ENCODE measurements around the gene NDUFB11. TPM values are rescaled to one million over a fixed set of nuclear protein-coding genes. Genes with fewer than 3 reads are reported as not detected.

The NDUFB11 gene
- total and polyA plus RNA-seq, 2 donors (not counting 1 experiment from before 2014, with no cell fraction given) = 38.9 to 72.7 TPM

DNA sequence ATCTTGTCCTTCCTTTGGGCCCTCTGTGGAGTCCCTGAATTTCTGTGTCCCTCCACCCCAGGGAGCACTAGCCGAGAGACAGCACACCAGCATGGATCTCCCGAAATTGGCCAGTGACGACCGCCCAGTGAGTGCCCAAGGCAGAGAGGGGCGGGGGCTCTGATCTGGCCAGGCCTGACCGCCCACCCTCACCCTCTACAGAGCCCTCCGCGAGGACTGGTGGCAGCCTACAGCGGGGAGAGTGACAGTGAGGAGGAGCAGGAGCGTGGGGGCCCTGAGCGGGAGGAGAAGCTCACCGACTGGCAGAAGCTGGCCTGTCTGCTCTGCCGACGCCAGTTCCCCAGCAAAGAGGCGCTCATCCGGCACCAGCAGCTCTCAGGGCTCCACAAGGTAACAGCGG is 40.7 kb upstream of the NDUFB11 start:
- H3K4me1 ChIP-seq (ENCODE audit: control insufficient read depth, extremely low read depth, insufficient read depth, low read length) = no peaks in the 10 kb centered on the region
- no peaks in the 10 kb centered on the region for H3K9me3 ChIP-seq (ENCODE audit: control insufficient read depth, insufficient read depth, low read depth, low read length)
- H3K27me3 ChIP-seq (ENCODE audit: control insufficient read depth, insufficient read depth, low read length) = no peaks in the 10 kb centered on the region
- peaks cover 16% of the 10 kb centered on the region for H3K36me3 ChIP-seq (ENCODE audit: control insufficient read depth, insufficient read depth, low read length)
- H3K27ac ChIP-seq (ENCODE audit: insufficient read depth, low read length) = no peak overlapping the region
- no peaks in the 10 kb centered on the region for H4K20me1 ChIP-seq (ENCODE audit: control insufficient read depth, extremely low read depth, insufficient read depth, low read length)
- H3K4me3 ChIP-seq (replicated peaks in 1 of 4; ENCODE audit: control extremely low read depth in 1 of 4, insufficient read depth in 1 of 4, low read depth in 3 of 4, low read length in 4 of 4) = no peak overlapping the region
- DNase-seq (ENCODE audit: low read depth in 2 of 2) = no peak
- no peak for TF ChIP-seq EZH2 (IDR thresholded peaks at IDR 0.05; ENCODE audit: low read length, missing control alignments)
- TF ChIP-seq, protein P1, sequence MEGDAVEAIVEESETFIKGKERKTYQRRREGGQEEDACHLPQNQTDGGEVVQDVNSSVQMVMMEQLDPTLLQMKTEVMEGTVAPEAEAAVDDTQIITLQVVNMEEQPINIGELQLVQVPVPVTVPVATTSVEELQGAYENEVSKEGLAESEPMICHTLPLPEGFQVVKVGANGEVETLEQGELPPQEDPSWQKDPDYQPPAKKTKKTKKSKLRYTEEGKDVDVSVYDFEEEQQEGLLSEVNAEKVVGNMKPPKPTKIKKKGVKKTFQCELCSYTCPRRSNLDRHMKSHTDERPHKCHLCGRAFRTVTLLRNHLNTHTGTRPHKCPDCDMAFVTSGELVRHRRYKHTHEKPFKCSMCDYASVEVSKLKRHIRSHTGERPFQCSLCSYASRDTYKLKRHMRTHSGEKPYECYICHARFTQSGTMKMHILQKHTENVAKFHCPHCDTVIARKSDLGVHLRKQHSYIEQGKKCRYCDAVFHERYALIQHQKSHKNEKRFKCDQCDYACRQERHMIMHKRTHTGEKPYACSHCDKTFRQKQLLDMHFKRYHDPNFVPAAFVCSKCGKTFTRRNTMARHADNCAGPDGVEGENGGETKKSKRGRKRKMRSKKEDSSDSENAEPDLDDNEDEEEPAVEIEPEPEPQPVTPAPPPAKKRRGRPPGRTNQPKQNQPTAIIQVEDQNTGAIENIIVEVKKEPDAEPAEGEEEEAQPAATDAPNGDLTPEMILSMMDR (conservative IDR thresholded peaks at IDR 0.05 in 1 of 2, IDR thresholded peaks at IDR 0.05 in 1 of 2; ENCODE audit: low read depth in 1 of 2, low read length in 2 of 2) = no peak
- no peak overlapping the region for H3K9ac ChIP-seq (ENCODE audit: insufficient read depth, low read length)
- H3K4me2 ChIP-seq (ENCODE audit: extremely low read depth, insufficient read depth, low read length) = no peak overlapping the region
- H2AFZ ChIP-seq (ENCODE audit: low read length) = no peak overlapping the region
- H3K79me2 ChIP-seq (ENCODE audit: control insufficient read depth, insufficient read depth, low read length) = no peaks in the 10 kb centered on the region

DNA sequence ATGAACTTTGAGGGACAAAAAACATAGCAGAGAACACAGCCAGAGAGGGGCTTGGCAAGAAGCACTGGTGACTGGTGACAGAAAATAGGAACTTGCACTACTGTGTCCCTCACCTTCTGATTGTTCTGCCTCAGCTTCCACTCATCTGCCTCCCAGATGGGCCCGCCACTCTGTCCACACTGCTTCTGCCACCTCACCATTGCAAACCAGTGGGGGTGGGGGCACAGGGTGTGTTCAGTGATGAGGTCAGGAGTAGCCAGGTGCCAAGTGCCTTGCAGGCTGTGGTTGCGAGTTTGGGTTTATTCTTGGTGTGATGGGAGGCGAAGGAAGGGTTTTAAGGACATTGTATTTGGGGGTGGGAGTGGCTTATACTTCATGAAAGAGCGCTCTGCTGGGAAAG is 40.0 kb upstream of the NDUFB11 start:
- TF ChIP-seq, protein P1 (conservative IDR thresholded peaks at IDR 0.05 in 1 of 2, IDR thresholded peaks at IDR 0.05 in 1 of 2; ENCODE audit: low read depth in 1 of 2, low read length in 2 of 2) = no peak
- no peak for TF ChIP-seq EZH2 (IDR thresholded peaks at IDR 0.05; ENCODE audit: low read length, missing control alignments)
- DNase-seq (ENCODE audit: low read depth in 2 of 2) = no peak
- H3K27me3 ChIP-seq (ENCODE audit: control insufficient read depth, insufficient read depth, low read length) = no peaks in the 10 kb centered on the region
- no peaks in the 10 kb centered on the region for H3K4me1 ChIP-seq (ENCODE audit: control insufficient read depth, extremely low read depth, insufficient read depth, low read length)
- H3K9me3 ChIP-seq (ENCODE audit: control insufficient read depth, insufficient read depth, low read depth, low read length) = no peaks in the 10 kb centered on the region
- H3K4me3 ChIP-seq (replicated peaks in 1 of 4; ENCODE audit: control extremely low read depth in 1 of 4, insufficient read depth in 1 of 4, low read depth in 3 of 4, low read length in 4 of 4) = no peak overlapping the region
- H3K9ac ChIP-seq (ENCODE audit: insufficient read depth, low read length) = no peak overlapping the region
- no peak overlapping the region for H2AFZ ChIP-seq (ENCODE audit: low read length)
- no peak overlapping the region for H3K27ac ChIP-seq (ENCODE audit: insufficient read depth, low read length)
- H3K36me3 ChIP-seq (ENCODE audit: control insufficient read depth, insufficient read depth, low read length) = peaks cover 16% of the 10 kb centered on the region
- H3K79me2 ChIP-seq (ENCODE audit: control insufficient read depth, insufficient read depth, low read length) = no peaks in the 10 kb centered on the region
- no peak overlapping the region for H3K4me2 ChIP-seq (ENCODE audit: extremely low read depth, insufficient read depth, low read length)
- H4K20me1 ChIP-seq (ENCODE audit: control insufficient read depth, extremely low read depth, insufficient read depth, low read length) = no peaks in the 10 kb centered on the region

DNA sequence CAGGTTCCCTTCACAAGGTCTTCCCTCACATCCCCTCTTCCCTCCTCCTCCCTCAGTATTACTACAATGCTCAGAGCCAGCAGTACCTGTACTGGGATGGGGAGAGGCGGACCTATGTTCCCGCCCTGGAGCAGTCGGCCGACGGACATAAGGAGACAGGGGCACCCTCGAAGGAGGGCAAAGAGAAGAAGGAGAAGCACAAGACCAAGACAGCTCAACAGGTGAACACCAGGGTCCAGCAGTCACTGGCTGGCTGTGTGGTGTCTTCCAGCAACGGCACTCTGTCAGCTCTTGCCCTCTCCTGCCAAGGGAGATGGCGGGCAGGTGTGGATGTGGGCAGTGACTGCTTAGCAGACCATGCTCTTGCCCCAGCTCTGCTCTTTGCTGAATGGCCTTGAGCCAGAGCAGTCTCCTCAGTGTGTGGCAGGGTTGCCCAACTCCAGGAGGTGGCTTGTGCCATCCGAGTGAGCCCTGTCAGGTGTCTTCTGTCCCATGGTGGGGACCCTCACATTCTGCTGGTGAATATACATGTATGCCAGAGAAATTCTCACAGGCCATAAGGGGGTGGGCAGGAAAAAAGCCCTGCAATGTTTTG is 37.7 kb upstream of the NDUFB11 start:
- Histone ChIP-seq H2AFZ (ENCODE audit: low read length) (no peak overlapping the region), H3K4me2 (ENCODE audit: extremely low read depth, insufficient read depth, low read length) (no peak overlapping the region), H3K36me3 (ENCODE audit: control insufficient read depth, insufficient read depth, low read length) (peaks cover 18% of the 10 kb centered on the region), H3K27me3 (ENCODE audit: control insufficient read depth, insufficient read depth, low read length) (no peaks in the 10 kb centered on the region), H3K4me3 (replicated peaks in 1 of 4; ENCODE audit: control extremely low read depth in 1 of 4, insufficient read depth in 1 of 4, low read depth in 3 of 4, low read length in 4 of 4) (no peak overlapping the region), H3K4me1 (ENCODE audit: control insufficient read depth, extremely low read depth, insufficient read depth, low read length) (no peaks in the 10 kb centered on the region), H3K27ac (ENCODE audit: insufficient read depth, low read length) (no peak overlapping the region), H3K9me3 (ENCODE audit: control insufficient read depth, insufficient read depth, low read depth, low read length) (no peaks in the 10 kb centered on the region), H3K9ac (ENCODE audit: insufficient read depth, low read length) (no peak overlapping the region), H3K79me2 (ENCODE audit: control insufficient read depth, insufficient read depth, low read length) (no peaks in the 10 kb centered on the region), H4K20me1 (ENCODE audit: control insufficient read depth, extremely low read depth, insufficient read depth, low read length) (no peaks in the 10 kb centered on the region)
- no peak for TF ChIP-seq EZH2 (IDR thresholded peaks at IDR 0.05; ENCODE audit: low read length, missing control alignments)
- TF ChIP-seq, protein P1 (conservative IDR thresholded peaks at IDR 0.05 in 1 of 2, IDR thresholded peaks at IDR 0.05 in 1 of 2; ENCODE audit: low read depth in 1 of 2, low read length in 2 of 2) = no peak
- DNase-seq (ENCODE audit: low read depth in 2 of 2) = no peak

Measured in fibroblast of lung (primary cell).